HG03354 (cell line): ENCODE results near the gene MARCHF9.

Experiments
- ATAC-seq: cut with Tn5 transposase; IDR thresholded peaks from one replicate; pipeline ENCODE4 v1.9.1; 2021; ENCODE audit warnings: mild to moderate bottlenecking; ENCODE audit not compliant: unreplicated experiment, poor library complexity, severe bottlenecking

The MARCHF9 gene

GRCh38 chr12:57736741-57737466 is 18.0 kb upstream of the MARCHF9 start:
- no peak for ATAC-seq

GRCh38 chr12:57737467-57738460 is 17.1 kb upstream of the MARCHF9 start:
- ATAC-seq = no peak

GRCh38 chr12:57738661-57739237 is 16.2 kb upstream of the MARCHF9 start, which contains the start of gene AGAP2:
TSS of gene AGAP2 (minus strand) at chr12:57738742. CDS start at chr12:57738246, 496 bp downstream.
- no peak for ATAC-seq

GRCh38 chr12:57739387-57739786 is 15.5 kb upstream of the MARCHF9 start:
- no peak for ATAC-seq

- ATAC-seq = no peak
These were observed 14.9 kb upstream of the MARCHF9 start for GRCh38 chr12:57739914-57740538.

GRCh38 chr12:57740656-57741412 is 14.1 kb upstream of the MARCHF9 start:
- peak; percentile 62 for ATAC-seq

GRCh38 chr12:57741413-57741789 is 13.5 kb upstream of the MARCHF9 start:
- ATAC-seq = no peak

- peak; percentile 56 for ATAC-seq
These were observed 12.8 kb upstream of the MARCHF9 start for GRCh38 chr12:57741844-57742738.

- no peak for ATAC-seq
These were observed 11.1 kb upstream of the MARCHF9 start for GRCh38 chr12:57743769-57744168.

GRCh38 chr12:57744194-57744776 is 10.6 kb upstream of the MARCHF9 start:
- peak; percentile 40 for ATAC-seq

GRCh38 chr12:57744777-57745484 is 10.0 kb upstream of the MARCHF9 start, which contains the start of gene TSPAN31:
TSS of gene TSPAN31 (plus strand) at chr12:57745039. CDS start at chr12:57745155, 116 bp downstream.
- peak; percentile 86 for ATAC-seq

- ATAC-seq = no peak
These were observed 9.4 kb upstream of the MARCHF9 start for GRCh38 chr12:57745485-57745881.

GRCh38 chr12:57746025-57746424 is 8.9 kb upstream of the MARCHF9 start:
- ATAC-seq = no peak

GRCh38 chr12:57749061-57749460 is 5.8 kb upstream of the MARCHF9 start:
- no peak for ATAC-seq

- ATAC-seq = no peak
These were observed 4.1 kb upstream of the MARCHF9 start for GRCh38 chr12:57750561-57751431.

GRCh38 chr12:57751432-57751787 is 3.5 kb upstream of the MARCHF9 start:
- no peak for ATAC-seq
